B cell (primary cell): ENCODE results near the gene NOA1.

Source experiments
- EZH2 ChIP-seq: IDR thresholded peaks from 2 replicates; pipeline ENCODE4 v1.6.1; 2012; ENCODE audit warnings: borderline replicate concordance, low read depth, mild to moderate bottlenecking, moderate library complexity, low read length; ENCODE audit not compliant: insufficient read depth, poor library complexity, severe bottlenecking
- TF ChIP-seq, protein P1 (sequence below): fragments of 200-600 bp; IDR thresholded peaks from one replicate; pipeline ENCODE4 v1.8.0; 2022; ENCODE audit warnings: antibody characterized with exemption, mild to moderate bottlenecking

DNA sequence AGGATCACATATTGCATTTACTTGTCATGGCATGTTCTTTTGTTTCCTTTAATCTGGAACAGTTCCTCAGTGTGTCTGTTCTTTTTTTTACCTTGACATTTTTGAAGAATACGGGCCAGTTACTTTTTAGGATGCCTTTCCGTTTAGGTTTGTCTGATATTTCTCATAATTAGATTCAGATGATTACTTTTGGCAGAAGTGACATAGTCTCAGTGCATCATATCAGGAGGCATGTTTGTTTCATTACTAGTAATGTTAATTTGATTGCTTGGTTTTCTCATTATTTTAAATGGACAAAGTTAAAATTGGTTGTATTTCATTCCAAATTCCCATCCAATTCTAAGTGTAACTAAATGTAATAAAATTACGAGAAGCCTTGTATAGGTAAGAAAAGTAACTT is 9.5 kb upstream of the NOA1 start:
- TF ChIP-seq, protein P1, sequence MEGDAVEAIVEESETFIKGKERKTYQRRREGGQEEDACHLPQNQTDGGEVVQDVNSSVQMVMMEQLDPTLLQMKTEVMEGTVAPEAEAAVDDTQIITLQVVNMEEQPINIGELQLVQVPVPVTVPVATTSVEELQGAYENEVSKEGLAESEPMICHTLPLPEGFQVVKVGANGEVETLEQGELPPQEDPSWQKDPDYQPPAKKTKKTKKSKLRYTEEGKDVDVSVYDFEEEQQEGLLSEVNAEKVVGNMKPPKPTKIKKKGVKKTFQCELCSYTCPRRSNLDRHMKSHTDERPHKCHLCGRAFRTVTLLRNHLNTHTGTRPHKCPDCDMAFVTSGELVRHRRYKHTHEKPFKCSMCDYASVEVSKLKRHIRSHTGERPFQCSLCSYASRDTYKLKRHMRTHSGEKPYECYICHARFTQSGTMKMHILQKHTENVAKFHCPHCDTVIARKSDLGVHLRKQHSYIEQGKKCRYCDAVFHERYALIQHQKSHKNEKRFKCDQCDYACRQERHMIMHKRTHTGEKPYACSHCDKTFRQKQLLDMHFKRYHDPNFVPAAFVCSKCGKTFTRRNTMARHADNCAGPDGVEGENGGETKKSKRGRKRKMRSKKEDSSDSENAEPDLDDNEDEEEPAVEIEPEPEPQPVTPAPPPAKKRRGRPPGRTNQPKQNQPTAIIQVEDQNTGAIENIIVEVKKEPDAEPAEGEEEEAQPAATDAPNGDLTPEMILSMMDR: no peak
- no peak for TF ChIP-seq EZH2
